Uterus (tissue), 2 donors: ENCODE data around the gene GFER.

Experiments used
- POLR2A ChIP-seq, 2 donors: fragments of 450-650 bp; IDR thresholded peaks; one replicate each; pipeline ENCODE4 v1.6.1; 2016; ENCODE audit warnings: antibody characterized with exemption in 2 of 2, mild to moderate bottlenecking in 1 of 2, moderate library complexity in 1 of 2
- TF ChIP-seq, protein P1 (sequence below), 4 experiments: fragments of 200-600 bp in 2 of 4; fragments of 450-650 bp in 2 of 4; sonication (generic) in 2 of 4; IDR thresholded peaks; one replicate each; pipeline ENCODE4 v1.5.1; 2016 to 2019; ENCODE audit warnings: antibody characterized with exemption in 4 of 4, mild to moderate bottlenecking in 2 of 4, moderate library complexity in 1 of 4

DNA sequence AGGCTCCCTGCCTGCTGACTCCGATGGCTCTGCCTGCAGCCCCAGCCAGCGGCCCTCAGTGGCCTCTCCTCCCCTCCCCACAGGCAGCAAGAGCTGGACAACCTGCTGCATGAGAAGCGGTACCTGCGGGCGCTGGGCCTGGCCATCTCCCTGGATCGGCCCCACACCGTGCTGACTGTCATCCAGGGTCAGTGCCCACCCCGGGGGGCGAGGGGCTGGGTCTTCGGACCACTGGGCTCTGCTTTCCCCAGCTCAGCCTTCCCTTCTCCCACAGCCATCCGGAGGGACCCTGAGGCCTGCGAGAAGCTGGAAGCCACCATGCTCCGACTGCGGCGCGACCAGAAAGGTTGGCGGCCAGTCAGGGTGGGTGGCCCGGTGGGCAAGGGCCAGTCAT lies 6.1 kb upstream of the GFER start:
- TF ChIP-seq, protein P1, sequence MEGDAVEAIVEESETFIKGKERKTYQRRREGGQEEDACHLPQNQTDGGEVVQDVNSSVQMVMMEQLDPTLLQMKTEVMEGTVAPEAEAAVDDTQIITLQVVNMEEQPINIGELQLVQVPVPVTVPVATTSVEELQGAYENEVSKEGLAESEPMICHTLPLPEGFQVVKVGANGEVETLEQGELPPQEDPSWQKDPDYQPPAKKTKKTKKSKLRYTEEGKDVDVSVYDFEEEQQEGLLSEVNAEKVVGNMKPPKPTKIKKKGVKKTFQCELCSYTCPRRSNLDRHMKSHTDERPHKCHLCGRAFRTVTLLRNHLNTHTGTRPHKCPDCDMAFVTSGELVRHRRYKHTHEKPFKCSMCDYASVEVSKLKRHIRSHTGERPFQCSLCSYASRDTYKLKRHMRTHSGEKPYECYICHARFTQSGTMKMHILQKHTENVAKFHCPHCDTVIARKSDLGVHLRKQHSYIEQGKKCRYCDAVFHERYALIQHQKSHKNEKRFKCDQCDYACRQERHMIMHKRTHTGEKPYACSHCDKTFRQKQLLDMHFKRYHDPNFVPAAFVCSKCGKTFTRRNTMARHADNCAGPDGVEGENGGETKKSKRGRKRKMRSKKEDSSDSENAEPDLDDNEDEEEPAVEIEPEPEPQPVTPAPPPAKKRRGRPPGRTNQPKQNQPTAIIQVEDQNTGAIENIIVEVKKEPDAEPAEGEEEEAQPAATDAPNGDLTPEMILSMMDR (IDR thresholded peaks at IDR 0.05): no peak
- TF ChIP-seq POLR2A (IDR thresholded peaks at IDR 0.05): no peak
